HUES64 (cell line): ENCODE measurements around the gene RFX6.

Experiments used
- H3K27ac ChIP-seq: 2 replicates; pipeline ENCODE4 v1.7.0; 2013; ENCODE audit warnings: low read depth, low read length, inconsistent platforms
- H3K27me3 ChIP-seq: 2 replicates; pipeline ENCODE4 v1.6.1; 2013; ENCODE audit warnings: mild to moderate bottlenecking, low read length; ENCODE audit not compliant: insufficient read depth
- H3K36me3 ChIP-seq: 2 replicates; pipeline ENCODE4 v1.6.1; 2013; ENCODE audit warnings: mild to moderate bottlenecking, low read length; ENCODE audit not compliant: insufficient read depth
- H3K4me1 ChIP-seq: 2 replicates; pipeline ENCODE4 v1.6.1; 2013; ENCODE audit warnings: mild to moderate bottlenecking, low read length, moderate library complexity; ENCODE audit not compliant: insufficient read depth
- H3K4me3 ChIP-seq: 2 replicates; pipeline ENCODE4 v1.5.1; 2013; ENCODE audit warnings: mild to moderate bottlenecking, low read length, moderate library complexity
- H3K9ac ChIP-seq: 2 replicates; pipeline ENCODE4 v1.6.1; 2013; ENCODE audit warnings: mild to moderate bottlenecking, low read depth, low read length
- H3K9me3 ChIP-seq: 2 replicates; pipeline ENCODE4 v1.6.1; 2013; ENCODE audit warnings: low read depth, low read length; ENCODE audit not compliant: insufficient read depth
- WGBS: fragments of 150-250, 120-280 bp; methylation state at CpG from one replicate; pipeline ENCODE4 v1.1.7; 2013; ENCODE audit warnings: missing lambda C conversion rate; 5-methylcytosine and 5-hydroxymethylcytosine counted together

RFX6 gene

DNA sequence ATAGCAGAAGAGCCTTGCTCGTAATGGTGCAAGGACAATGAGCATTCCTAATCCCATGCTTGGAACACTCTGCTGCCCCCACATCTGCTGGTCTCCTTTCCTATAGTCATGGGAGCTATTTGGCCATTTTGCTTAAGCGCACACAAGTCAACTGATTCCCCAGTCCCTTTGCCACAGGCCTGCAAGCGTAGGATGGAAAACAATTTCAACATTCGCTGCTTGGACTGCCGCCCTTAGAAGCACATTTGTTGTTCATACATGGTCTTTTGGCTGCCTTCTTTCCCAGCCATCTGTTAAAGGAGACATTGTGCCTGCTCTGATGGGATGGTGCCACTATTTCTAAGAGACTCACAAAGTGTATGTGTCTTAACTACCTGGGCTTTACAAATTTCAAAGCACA lies 96.9 kb downstream of the RFX6 start:
- no peak overlapping the region for H3K27ac ChIP-seq
- 95% methylated on average over 5 of the region's 5 CpGs for WGBS
- H3K9me3 ChIP-seq: no peaks in the 10 kb centered on the region
- no peaks in the 10 kb centered on the region for H3K36me3 ChIP-seq
- no peak overlapping the region for H3K9ac ChIP-seq
- H3K27me3 ChIP-seq: no peaks in the 10 kb centered on the region
- H3K4me3 ChIP-seq: no peak overlapping the region
- no peaks in the 10 kb centered on the region for H3K4me1 ChIP-seq

DNA sequence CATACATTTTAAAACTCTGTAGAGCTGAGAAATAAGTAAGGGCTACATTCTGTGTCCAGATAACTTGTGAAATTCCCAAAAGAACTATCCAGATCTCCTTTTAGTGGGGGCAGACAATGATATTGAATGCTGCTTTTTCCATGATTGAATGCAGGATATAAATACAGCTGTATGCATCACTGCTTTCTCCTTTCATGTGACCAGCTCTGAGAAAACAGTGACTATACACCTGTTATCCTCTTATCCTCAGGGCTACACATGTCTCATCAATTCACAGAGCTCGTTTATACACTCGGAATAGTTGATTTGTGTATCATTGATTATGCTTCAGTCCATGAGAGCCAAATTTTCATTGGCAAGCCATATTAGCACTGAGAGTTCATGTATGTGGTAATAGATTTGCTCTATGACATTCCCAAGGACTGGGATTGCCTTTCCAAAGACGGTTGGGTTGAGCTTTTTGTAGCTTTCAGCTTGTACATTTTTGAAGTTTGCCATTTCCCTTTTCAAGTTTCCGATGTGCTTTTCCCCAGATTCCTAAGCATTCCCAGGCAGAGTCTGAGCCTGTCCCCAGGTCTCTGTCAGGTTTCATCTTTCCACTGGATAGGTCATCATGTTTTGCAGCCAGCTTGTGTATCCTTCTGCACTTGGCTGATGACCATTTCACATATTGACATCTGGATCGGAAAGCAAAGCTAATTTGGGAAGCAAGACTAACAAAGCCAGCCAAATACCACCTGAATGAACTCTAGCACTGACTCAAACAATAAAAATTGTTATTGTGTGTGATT lies 97.7 kb downstream of the RFX6 start:
- Histone ChIP-seq H3K9me3 (no peaks in the 10 kb centered on the region), H3K36me3 (no peaks in the 10 kb centered on the region), H3K4me3 (no peak overlapping the region), H3K27me3 (no peaks in the 10 kb centered on the region), H3K4me1 (no peaks in the 10 kb centered on the region), H3K9ac (no peak overlapping the region), H3K27ac (no peak overlapping the region)
- WGBS: 94% methylated on average over 5 of the region's 5 CpGs

- no peaks in the 10 kb centered on the region for H3K4me1 ChIP-seq
- 96% methylated on average over 3 of the region's 3 CpGs for WGBS
Observed at GRCh38 chr6:116975600-116975999, 98.6 kb downstream of the RFX6 start.

GRCh38 chr6:116979560-116979959 lies 102.5 kb downstream of the RFX6 start:
- H3K9ac ChIP-seq: no peak overlapping the region
- WGBS: 95% methylated on average over 1 of the region's 1 CpG
- peaks cover 17% of the 10 kb centered on the region; the same call in 1 of the 2 replicates for H3K9me3 ChIP-seq
- no peaks in the 10 kb centered on the region for H3K36me3 ChIP-seq
- no peak overlapping the region for H3K4me3 ChIP-seq
- no peaks in the 10 kb centered on the region for H3K4me1 ChIP-seq
- H3K27me3 ChIP-seq: no peaks in the 10 kb centered on the region
- no peak overlapping the region for H3K27ac ChIP-seq

More at GRCh38 chr6:116975600-116975999, 98.6 kb downstream of the RFX6 start:
- H3K36me3 ChIP-seq: no peaks in the 10 kb centered on the region
- no peaks in the 10 kb centered on the region for H3K9me3 ChIP-seq
- no peak overlapping the region for H3K9ac ChIP-seq
- H3K4me3 ChIP-seq: no peak overlapping the region
- H3K27me3 ChIP-seq: no peaks in the 10 kb centered on the region
- H3K27ac ChIP-seq: no peak overlapping the region
